H1 (cell line): ENCODE data around the gene FOXN1. TPM values are rescaled to one million over a fixed set of nuclear protein-coding genes. Genes with fewer than 3 reads are reported as not detected.

Source experiments
- JUND ChIP-seq: IDR thresholded peaks from 2 replicates; pipeline ENCODE4 v1.6.1; 2011; ENCODE audit warnings: mild to moderate bottlenecking, improper control_type of control experiment, low read length
- NANOG ChIP-seq: IDR thresholded peaks from 2 replicates; pipeline ENCODE4 v1.6.1; 2011; ENCODE audit warnings: low read length, low read depth, mild to moderate bottlenecking, inconsistent platforms; ENCODE audit not compliant: insufficient read depth, poor library complexity, severe bottlenecking
- polyA plus RNA-seq, 7 experiments: library from polyadenylated mRNA; depleted of rRNA in 3 of 7; stranded (reverse) in 5 of 7; unstranded in 2 of 7; fragments of >200 nt in 5 of 7; fragments of 200-250 nt in 2 of 7; gene quantifications; 1 replicate in 5 of 7; 2 replicates in 1 of 7; 4 replicates in 1 of 7; pipeline versions ENCODE4 v1.2.1 to v1.2.3, GENCODE V29; 2011 to 2013; ENCODE audit warnings: missing spikeins in 2 of 7, mixed read lengths in 2 of 7
- total RNA-seq: library from RNA; stranded (reverse); fragmentation: NEBNext Ultra II Directional; extraction: Animal tissue kit (Norgen Biotek cat#: 25700); gene quantifications from 2 replicates; pipeline ENCODE4 v1.2.1, GENCODE V29; 2021

The FOXN1 gene
- total and polyA plus RNA-seq, 2 of the 8 experiments (the other 6 are each of a cell fraction or from before 2014, with no cell fraction given), result not detected

GRCh38 chr17:28549236-28550132, 43.3 kb downstream of the FOXN1 start (continued):
- TF ChIP-seq JUND, result no peak
- TF ChIP-seq NANOG, result no peak
